ENCODE results near the gene TMEM140.

Gene TMEM140

GRCh38 chr7:135195156-135195555 is 47.3 kb downstream of the TMEM140 start:
- TF ChIP-seq CTCF (IDR thresholded peaks at IDR 0.05; ENCODE audit: poor library complexity, severe bottlenecking) = no peak
- DNase-seq (ENCODE audit: low spot score) = no peak
- peaks cover 13% of the 10 kb centered on the region for H3K4me1 ChIP-seq (ENCODE audit: insufficient read depth, poor library complexity, severe bottlenecking)
- H3K36me3 ChIP-seq (ENCODE audit: low read depth) = peaks cover 61% of the 10 kb centered on the region
- H3K9me3 ChIP-seq (ENCODE audit: severe bottlenecking) = no peaks in the 10 kb centered on the region
- H3K27ac ChIP-seq (ENCODE audit: poor library complexity, severe bottlenecking) = no peak overlapping the region
- ATAC-seq (ENCODE audit: low read depth) = no peak
- no peaks in the 10 kb centered on the region for H3K27me3 ChIP-seq (ENCODE audit: insufficient read depth, poor library complexity, severe bottlenecking)
- no peak overlapping the region for H3K4me3 ChIP-seq (ENCODE audit: severe bottlenecking)

GRCh38 chr7:135195968-135196629 is 48.2 kb downstream of the TMEM140 start:
- no peak for TF ChIP-seq CTCF (IDR thresholded peaks at IDR 0.05; ENCODE audit: poor library complexity, severe bottlenecking)
- no peak overlapping the region for H3K27ac ChIP-seq (ENCODE audit: poor library complexity, severe bottlenecking)
- peaks cover 12% of the 10 kb centered on the region for H3K4me1 ChIP-seq (ENCODE audit: insufficient read depth, poor library complexity, severe bottlenecking)
- ATAC-seq (ENCODE audit: low read depth) (no peak), DNase-seq (ENCODE audit: low spot score) (no peak)
- H3K36me3 ChIP-seq (ENCODE audit: low read depth) = peaks cover 57% of the 10 kb centered on the region
- no peak overlapping the region for H3K4me3 ChIP-seq (ENCODE audit: severe bottlenecking)
- no peaks in the 10 kb centered on the region for H3K9me3 ChIP-seq (ENCODE audit: severe bottlenecking)
- no peaks in the 10 kb centered on the region for H3K27me3 ChIP-seq (ENCODE audit: insufficient read depth, poor library complexity, severe bottlenecking)

GRCh38 chr7:135197343-135197742 is 49.5 kb downstream of the TMEM140 start:
- Histone ChIP-seq H3K9me3 (ENCODE audit: severe bottlenecking) (no peaks in the 10 kb centered on the region), H3K4me1 (ENCODE audit: insufficient read depth, poor library complexity, severe bottlenecking) (peaks cover 12% of the 10 kb centered on the region), H3K36me3 (ENCODE audit: low read depth) (peaks cover 61% of the 10 kb centered on the region), H3K4me3 (ENCODE audit: severe bottlenecking) (no peak overlapping the region), H3K27me3 (ENCODE audit: insufficient read depth, poor library complexity, severe bottlenecking) (no peaks in the 10 kb centered on the region), H3K27ac (ENCODE audit: poor library complexity, severe bottlenecking) (no peak overlapping the region)
- DNase-seq (ENCODE audit: low spot score) (no peak), ATAC-seq (ENCODE audit: low read depth) (no peak)
- no peak for TF ChIP-seq CTCF (IDR thresholded peaks at IDR 0.05; ENCODE audit: poor library complexity, severe bottlenecking)

- no peak overlapping the region for H3K4me3 ChIP-seq (ENCODE audit: severe bottlenecking)
- H3K27me3 ChIP-seq (ENCODE audit: insufficient read depth, poor library complexity, severe bottlenecking) = no peaks in the 10 kb centered on the region
- H3K36me3 ChIP-seq (ENCODE audit: low read depth) = peaks cover 66% of the 10 kb centered on the region
- peaks cover 10% of the 10 kb centered on the region for H3K4me1 ChIP-seq (ENCODE audit: insufficient read depth, poor library complexity, severe bottlenecking)
- no peak for TF ChIP-seq CTCF (IDR thresholded peaks at IDR 0.05; ENCODE audit: poor library complexity, severe bottlenecking)
- H3K9me3 ChIP-seq (ENCODE audit: severe bottlenecking) = no peaks in the 10 kb centered on the region
- ATAC-seq (ENCODE audit: low read depth) (no peak), DNase-seq (ENCODE audit: low spot score) (no peak)
- no peak overlapping the region for H3K27ac ChIP-seq (ENCODE audit: poor library complexity, severe bottlenecking)
Measured at GRCh38 chr7:135197906-135198655, 50.2 kb downstream of the TMEM140 start.

- Histone ChIP-seq H3K27me3 (ENCODE audit: insufficient read depth, poor library complexity, severe bottlenecking) (no peaks in the 10 kb centered on the region), H3K27ac (ENCODE audit: poor library complexity, severe bottlenecking) (no peak overlapping the region), H3K4me1 (ENCODE audit: insufficient read depth, poor library complexity, severe bottlenecking) (peaks cover 9% of the 10 kb centered on the region), H3K4me3 (ENCODE audit: severe bottlenecking) (no peak overlapping the region), H3K36me3 (ENCODE audit: low read depth) (peaks cover 74% of the 10 kb centered on the region), H3K9me3 (ENCODE audit: severe bottlenecking) (no peaks in the 10 kb centered on the region)
- no peak for ATAC-seq (ENCODE audit: low read depth)
- no peak for DNase-seq (ENCODE audit: low spot score)
- TF ChIP-seq CTCF (IDR thresholded peaks at IDR 0.05; ENCODE audit: poor library complexity, severe bottlenecking) = no peak
Measured at GRCh38 chr7:135199439-135199838, 51.6 kb downstream of the TMEM140 start.
